Body of pancreas (tissue), 4 donors: Measurements from ENCODE around the gene EFNA2. TPM values are rescaled to one million over a fixed set of nuclear protein-coding genes. Genes with fewer than 3 reads are reported as not detected.

Experiments
- ATAC-seq: fragments of 150-250 bp; one replicate; pipeline ENCODE4 v1.9.1; 2016
- DNase-seq, 4 donors: peaks; one replicate each; pipeline ENCODE4 v3.0.0-alpha.2; 2019
- H3K27ac ChIP-seq, 4 donors: fragments of 200-600 bp; sonication (generic); 1 replicate in 3 of 4; 2 replicates in 1 of 4; pipeline versions ENCODE4 v1.5.1 to v1.6.1; 2016 to 2019; ENCODE audit warnings: mild to moderate bottlenecking in 1 of 4, mixed read lengths in 1 of 4, moderate library complexity in 1 of 4
- H3K27me3 ChIP-seq, 2 donors: fragments of 200-600 bp; sonication (generic); one replicate each; pipeline ENCODE4 v1.6.0; 2016; ENCODE audit warnings: mild to moderate bottlenecking in 1 of 2
- H3K36me3 ChIP-seq, 2 donors: fragments of 200-600 bp; sonication (generic); replicated peaks in 1 of 2; 2 replicates each; pipeline ENCODE4 v1.5.1; 2016; ENCODE audit warnings: low read depth in 2 of 2; ENCODE audit not compliant: insufficient read depth in 1 of 2
- H3K4me1 ChIP-seq: fragments of 200-600 bp; sonication (generic); one replicate; pipeline ENCODE4 v1.6.0; 2016
- H3K4me3 ChIP-seq, 2 donors: fragments of 200-600 bp; sonication (generic); 1 replicate in 1 of 2; 2 replicates in 1 of 2; pipeline ENCODE4 v1.5.1; 2016 to 2019
- H3K9me3 ChIP-seq, 3 donors: fragments of 200-600 bp; sonication (generic); 1 replicate in 2 of 3; 2 replicates in 1 of 3; pipeline ENCODE4 v1.5.1; 2016
- CTCF ChIP-seq, 7 experiments: fragments of 450-650 bp in 4 of 7; fragments of 200-600 bp in 3 of 7; sonication (generic) in 3 of 7; IDR thresholded peaks; one replicate each; pipeline ENCODE4 v1.5.1; 2016 to 2019; ENCODE audit warnings: antibody characterized with exemption in 7 of 7
- POLR2A ChIP-seq, 3 donors: fragments of 450-650 bp; IDR thresholded peaks; one replicate each; pipeline ENCODE4 v1.6.1; 2016; ENCODE audit warnings: antibody characterized with exemption in 3 of 3, mild to moderate bottlenecking in 2 of 3
- WGBS, 2 donors: methylation state at CpG; one replicate each; pipeline ENCODE4 v1.1.5; 2017; 5-methylcytosine and 5-hydroxymethylcytosine counted together
- intact Hi-C: fragments of 100-400 bp; cut with DNase I; formaldehyde crosslinking; loops from one replicate; pipeline ENCODE4 v1.15.1; 2023
- total RNA-seq, 2 donors: library from RNA; depleted of rRNA; stranded (reverse); fragments of >200 nt; gene quantifications; one replicate each; pipeline ENCODE4 v1.1.0, GENCODE V29; 2016

The EFNA2 gene
- total RNA-seq, 2 donors from 2014 or later = not detected

GRCh38 chr19:1283207-1283916 is 2.3 kb upstream of the EFNA2 start:
- ATAC-seq = no peak
- no peak for TF ChIP-seq POLR2A (IDR thresholded peaks at IDR 0.05)
- no peak for TF ChIP-seq CTCF (IDR thresholded peaks at IDR 0.05)
- intact Hi-C loops = loop anchor here (10.0 kb wide), 1 partner anchor 231 kb away; the partner anchor contains the start of gene ADAMTSL5
- Histone ChIP-seq H3K27me3 (peaks cover 0 to 25% of the 10 kb centered on the region in 2 donors), H3K9me3 (no peaks in the 10 kb centered on the region), H3K27ac (no peak overlapping the region), H3K4me3 (no peak overlapping the region), H3K4me1 (peaks cover 19% of the 10 kb centered on the region), H3K36me3 (peaks cover 0 to 3% of the 10 kb centered on the region in 2 donors)
- no peak for DNase-seq
- WGBS, 2 donors = 64 to 76% methylated on average over 17 to 26 of the region's 29 CpGs

- H3K36me3 ChIP-seq = peaks cover 0 to 3% of the 10 kb centered on the region in 2 donors
- ATAC-seq (no peak), DNase-seq (no peak)
- 39 to 81% methylated on average over 2 to 12 of the region's 12 CpGs for WGBS, 2 donors
- no peak overlapping the region for H3K4me3 ChIP-seq
- H3K9me3 ChIP-seq = no peaks in the 10 kb centered on the region
- intact Hi-C loops = loop anchor here (10.0 kb wide), 1 partner anchor 231 kb away; the partner anchor contains the start of gene ADAMTSL5
- H3K27me3 ChIP-seq = peaks cover 0 to 25% of the 10 kb centered on the region in 2 donors
- H3K27ac ChIP-seq = no peak overlapping the region
- TF ChIP-seq POLR2A (IDR thresholded peaks at IDR 0.05) (no peak), CTCF (IDR thresholded peaks at IDR 0.05) (no peak)
- H3K4me1 ChIP-seq = peaks cover 22% of the 10 kb centered on the region
Measured at GRCh38 chr19:1283917-1284292, 1.8 kb upstream of the EFNA2 start.

DNA sequence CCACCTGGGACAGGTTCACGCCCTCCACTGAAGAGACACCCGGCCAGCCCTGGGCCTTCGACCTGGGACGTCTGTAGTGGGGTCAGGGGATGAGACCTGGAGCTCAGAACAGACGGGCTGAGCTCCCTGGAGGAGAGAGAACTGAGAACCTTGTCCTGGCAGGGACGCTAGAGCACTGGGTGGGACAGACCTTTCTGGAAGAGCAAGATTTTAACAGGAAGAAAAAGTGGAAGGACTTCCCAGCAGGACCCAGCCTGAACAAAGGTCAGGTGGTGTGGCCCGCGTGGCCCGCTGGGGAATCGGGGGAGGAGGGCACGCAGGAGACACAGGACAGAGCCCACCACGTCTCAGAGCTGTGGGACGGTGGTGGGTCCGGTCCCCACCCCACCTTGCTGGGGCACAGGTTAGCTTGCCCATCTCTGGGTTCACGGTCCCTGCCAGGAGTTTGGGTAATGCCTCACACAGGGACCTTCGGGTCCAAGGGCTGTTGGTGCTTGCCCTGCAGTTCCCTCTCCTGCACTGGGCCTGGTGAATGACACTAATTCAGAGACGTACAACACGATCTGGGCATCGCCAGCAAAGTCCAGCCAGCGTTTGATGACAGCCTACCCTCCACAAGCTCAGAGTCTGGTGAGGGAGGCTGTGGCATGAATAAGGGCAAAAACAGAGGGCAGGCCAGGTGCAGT is 1.2 kb upstream of the EFNA2 start:
- ATAC-seq (no peak), DNase-seq (no peak)
- Histone ChIP-seq H3K36me3 (no peaks in the 10 kb centered on the region), H3K4me1 (peaks cover 25% of the 10 kb centered on the region), H3K27me3 (peaks cover 0 to 25% of the 10 kb centered on the region in 2 donors), H3K27ac (no peak overlapping the region), H3K4me3 (no peak overlapping the region), H3K9me3 (no peaks in the 10 kb centered on the region)
- no peak for TF ChIP-seq POLR2A (IDR thresholded peaks at IDR 0.05)
- TF ChIP-seq CTCF (IDR thresholded peaks at IDR 0.05) = no peak
- 58 to 62% methylated on average over 12 to 20 of the region's 20 CpGs for WGBS, 2 donors
- intact Hi-C loops = loop anchor here (10.0 kb wide), 1 partner anchor 230 kb away; the partner anchor contains the start of gene ADAMTSL5

GRCh38 chr19:1284979-1285736 is 515 bp upstream of the EFNA2 start:
- peaks cover 0 to 25% of the 10 kb centered on the region in 2 donors for H3K27me3 ChIP-seq
- H3K9me3 ChIP-seq = no peaks in the 10 kb centered on the region
- H3K4me3 ChIP-seq = no peak overlapping the region

More at GRCh38 chr19:1284979-1285736, 515 bp upstream of the EFNA2 start:
- 30 to 45% methylated on average over 6 to 38 of the region's 51 CpGs for WGBS, 2 donors
- no peak for TF ChIP-seq POLR2A (IDR thresholded peaks at IDR 0.05)
- TF ChIP-seq CTCF (IDR thresholded peaks at IDR 0.05) = no peak
- H3K27ac ChIP-seq = no peak overlapping the region
- H3K36me3 ChIP-seq = no peaks in the 10 kb centered on the region
- H3K4me1 ChIP-seq = peaks cover 25% of the 10 kb centered on the region
- no peak for DNase-seq
- intact Hi-C loops = loop anchor here (10.0 kb wide), 1 partner anchor 230 kb away; the partner anchor contains the start of gene ADAMTSL5
- ATAC-seq = no peak
